OCI-LY7 (cell line): ENCODE data around the gene TSPAN9. TPM values are rescaled to one million over a fixed set of nuclear protein-coding genes. Genes with fewer than 3 reads are reported as not detected.

Source experiments
- BruUV-seq: library from RNA; stranded (reverse); fragments of 400-500 nt; replicated peaks from 2 replicates; lab custom pipeline; 2021; lab: Mats Ljungman, UMichigan
- CTCF ChIA-PET: fragments of 300-600 bp; sonication (Branson Sonifier 250); formaldehyde crosslinking; loops from one replicate; lab custom pipeline; 2022; ENCODE audit warnings: antibody characterized with exemption; ENCODE audit not compliant: unreplicated experiment; lab: Charles Lee
- POLR2A ChIA-PET: fragments of 300-600 bp; sonication (Branson Sonifier 250); formaldehyde crosslinking; loops from one replicate; lab custom pipeline; 2022; ENCODE audit warnings: antibody characterized with exemption; lab: Charles Lee
- DNase-seq: peaks from one replicate; pipeline ENCODE4 v3.0.0-alpha.2; 2015; ENCODE audit warnings: low spot score
- H2AFZ ChIP-seq: fragments of 200-600 bp; sonication (generic), shearing (Covaris generic); 2 replicates; pipeline ENCODE4 v1.6.1; 2014; ENCODE audit warnings: mild to moderate bottlenecking, antibody characterized with exemption, low read length, moderate library complexity
- H3K27ac ChIP-seq: fragments of 200-600 bp; sonication (generic); 2 replicates; pipeline ENCODE4 v1.5.1; 2014; ENCODE audit warnings: mixed run types, low read depth, mild to moderate bottlenecking, moderate library complexity, low read length, inconsistent platforms; ENCODE audit not compliant: poor library complexity, severe bottlenecking
- H3K36me3 ChIP-seq: fragments of 200-600 bp; sonication (generic); 2 replicates; pipeline ENCODE4 v1.6.1; 2014; ENCODE audit warnings: mild to moderate bottlenecking, antibody characterized with exemption, low read length, moderate library complexity, mixed read lengths; ENCODE audit not compliant: insufficient read depth
- H3K4me1 ChIP-seq: fragments of 200-600 bp; sonication (generic); 2 replicates; pipeline ENCODE4 v1.5.1; 2014; ENCODE audit warnings: mild to moderate bottlenecking, low read length; ENCODE audit not compliant: insufficient read depth, poor library complexity, severe bottlenecking
- H3K4me2 ChIP-seq: fragments of 200-600 bp; sonication (generic); 2 replicates; pipeline ENCODE4 v1.6.1; 2014; ENCODE audit warnings: mild to moderate bottlenecking, low read length
- H3K4me3 ChIP-seq: fragments of 200-600 bp; sonication (generic); 2 replicates; pipeline ENCODE4 v1.5.1; 2014; ENCODE audit warnings: mild to moderate bottlenecking, low read depth, low read length; ENCODE audit not compliant: poor library complexity, severe bottlenecking
- H3K79me2 ChIP-seq: fragments of 200-600 bp; sonication (generic); 2 replicates; pipeline ENCODE4 v1.6.1; 2016; ENCODE audit warnings: low read depth, mild to moderate bottlenecking, low read length, moderate library complexity, mixed read lengths; ENCODE audit not compliant: insufficient read depth
- H3K9me2 ChIP-seq: fragments of 200-600 bp; sonication (generic); 2 replicates; pipeline ENCODE4 v1.6.1; 2016; ENCODE audit warnings: mild to moderate bottlenecking, low read length, mixed read lengths; ENCODE audit not compliant: insufficient read depth
- H3K9me3 ChIP-seq: fragments of 200-600 bp; sonication (generic); 2 replicates; pipeline ENCODE4 v1.6.1; 2014; ENCODE audit warnings: mild to moderate bottlenecking, mixed run types, low read length, mixed read lengths
- H4K20me1 ChIP-seq: fragments of 200-600 bp; sonication (generic); 2 replicates; pipeline ENCODE4 v1.6.1; 2014; ENCODE audit warnings: mild to moderate bottlenecking, antibody characterized with exemption, low read length, moderate library complexity, mixed read lengths; ENCODE audit not compliant: insufficient read depth
- CTCF ChIP-seq: fragments of 200-600 bp; sonication (generic); conservative IDR thresholded peaks from 2 replicates; pipeline ENCODE4 v1.5.1; 2014; ENCODE audit warnings: mild to moderate bottlenecking, antibody characterized with exemption, low read length, moderate library complexity, mixed read lengths
- EZH2phosphoT487 ChIP-seq: fragments of 200-600 bp; sonication (generic); IDR thresholded peaks from 2 replicates; pipeline ENCODE4 v1.6.1; 2018; ENCODE audit warnings: low read depth, borderline replicate concordance, mild to moderate bottlenecking, mixed run types, antibody characterized with exemption, low read length, moderate library complexity, mixed read lengths
- intact Hi-C: fragments of 100-400 bp; cut with micrococcal nuclease; formaldehyde crosslinking; loops from one replicate; pipeline ENCODE4 v1.10.0; 2022; ENCODE audit not compliant: unreplicated experiment
- total RNA-seq, 2 experiments: library from RNA; depleted of rRNA in 1 of 2; stranded (reverse); fragments of >200 nt in 1 of 2; shearing (Covaris generic) in 1 of 2; gene quantifications; 2 replicates each; pipeline ENCODE4 v1.2.3, GENCODE V29; 2014 to 2022

TSPAN9 gene
- total RNA-seq, 2 experiments from 2014 or later: 0.50 to 0.74 TPM

DNA sequence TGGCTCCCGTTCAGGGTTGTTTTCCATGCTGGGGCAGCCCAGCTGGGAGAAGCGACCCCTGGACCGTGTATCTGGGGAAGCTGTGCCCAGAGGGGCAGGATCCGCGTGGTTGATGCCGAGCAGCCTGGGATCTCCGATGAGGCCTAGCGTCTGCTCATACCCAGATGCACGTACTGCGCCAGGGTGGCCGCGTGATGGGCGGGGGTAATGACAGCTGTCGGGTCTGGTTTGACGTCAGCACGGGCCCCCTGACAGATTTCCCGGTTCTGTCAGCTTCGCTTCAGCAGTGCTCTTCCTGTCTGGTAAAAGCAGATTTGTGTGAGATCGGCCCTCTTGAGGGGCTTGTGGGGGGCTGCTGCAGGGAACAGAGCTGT, 147.3 kb downstream of the TSPAN9 start:
- no peaks in the 10 kb centered on the region for H3K79me2 ChIP-seq
- TF ChIP-seq CTCF: no peak
- no peak for TF ChIP-seq EZH2phosphoT487
- H3K27ac ChIP-seq: no peak overlapping the region
- no peaks in the 10 kb centered on the region for H3K9me2 ChIP-seq
- no peak overlapping the region for H3K4me2 ChIP-seq
- ChIA-PET CTCF (no interaction called here), POLR2A (no interaction called here)
- peaks cover 26% of the 10 kb centered on the region for H3K4me1 ChIP-seq
- H4K20me1 ChIP-seq: no peaks in the 10 kb centered on the region
- intact Hi-C loops: no loop called here
- no peaks in the 10 kb centered on the region for H3K36me3 ChIP-seq
- no TSS peak for BruUV-seq
- H3K4me3 ChIP-seq: no peak overlapping the region
- DNase-seq: no peak
- no peaks in the 10 kb centered on the region; the same call in 1 of the 2 replicates for H3K9me3 ChIP-seq
- no peak overlapping the region for H2AFZ ChIP-seq

- TF ChIP-seq CTCF (no peak), EZH2phosphoT487 (no peak)
- H3K27ac ChIP-seq: no peak overlapping the region
- H3K4me1 ChIP-seq: peaks cover 34% of the 10 kb centered on the region
- ChIA-PET CTCF (no interaction called here), POLR2A (no interaction called here)
- H3K9me3 ChIP-seq: no peaks in the 10 kb centered on the region; the same call in 1 of the 2 replicates
- no peak for DNase-seq
- no peak overlapping the region for H3K4me2 ChIP-seq
- intact Hi-C loops: no loop called here
- BruUV-seq: no TSS peak
- H3K79me2 ChIP-seq: no peaks in the 10 kb centered on the region
- H2AFZ ChIP-seq: no peak overlapping the region
- no peak overlapping the region for H3K4me3 ChIP-seq
- no peaks in the 10 kb centered on the region for H4K20me1 ChIP-seq
- no peaks in the 10 kb centered on the region for H3K36me3 ChIP-seq
- H3K9me2 ChIP-seq: no peaks in the 10 kb centered on the region
Observed at GRCh38 chr12:3225154-3225795, 148.1 kb downstream of the TSPAN9 start.

- ChIA-PET POLR2A (no interaction called here), CTCF (no interaction called here)
- no TSS peak for BruUV-seq
Observed at GRCh38 chr12:3225796-3226180, 148.6 kb downstream of the TSPAN9 start.

More at GRCh38 chr12:3225796-3226180, 148.6 kb downstream of the TSPAN9 start:
- Histone ChIP-seq H3K9me3 (no peaks in the 10 kb centered on the region; the same call in 1 of the 2 replicates), H3K9me2 (no peaks in the 10 kb centered on the region), H3K27ac (no peak overlapping the region), H4K20me1 (no peaks in the 10 kb centered on the region), H3K4me3 (no peak overlapping the region), H2AFZ (no peak overlapping the region), H3K36me3 (no peaks in the 10 kb centered on the region), H3K79me2 (no peaks in the 10 kb centered on the region), H3K4me1 (peaks cover 39% of the 10 kb centered on the region), H3K4me2 (no peak overlapping the region)
- TF ChIP-seq EZH2phosphoT487 (no peak), CTCF (no peak)
- intact Hi-C loops: no loop called here
- no peak for DNase-seq
